IMR-90 (cell line): ENCODE data around the gene C1QTNF1. TPM values are rescaled to one million over a fixed set of nuclear protein-coding genes. Genes with fewer than 3 reads are reported as not detected.

Experiments
- ATAC-seq: fragments of 200-7000 bp; cut with Tn5 transposase; 2 replicates; pipeline ENCODE4 v1.9.1; 2020; ENCODE audit warnings: low read depth, mild to moderate bottlenecking, moderate library complexity
- BruUV-seq: library from RNA; stranded (reverse); fragments of 400-500 nt; replicated peaks from 2 replicates; lab custom pipeline; 2021; lab: Mats Ljungman, UMichigan
- CTCF ChIA-PET: fragments of 300-600 bp; formaldehyde crosslinking; extraction: SDS; loops from one replicate; lab custom pipeline; 2021; ENCODE audit warnings: antibody characterized with exemption; lab: Yijun Ruan, JAX
- POLR2A ChIA-PET: fragments of 300-600 bp; sonication (Branson Sonifier 250); formaldehyde crosslinking; loops from one replicate; lab custom pipeline; 2022; ENCODE audit warnings: antibody characterized with exemption; ENCODE audit not compliant: unreplicated experiment; lab: Charles Lee
- DNase-seq: peaks from one replicate; pipeline ENCODE4 v3.0.0; 2013
- H2AFZ ChIP-seq: replicated peaks from 2 replicates; pipeline ENCODE3; 2013; ENCODE audit warnings: low read length, mild to moderate bottlenecking; ENCODE audit not compliant: poor library complexity
- H2AK5ac ChIP-seq: 2 replicates; pipeline ENCODE4 v1.6.1; 2013; ENCODE audit warnings: low read depth, low read length, inconsistent platforms
- H2AK9ac ChIP-seq: replicated peaks from 2 replicates; pipeline ENCODE3; 2013; ENCODE audit warnings: mild to moderate bottlenecking, low read depth, low read length, moderate library complexity; ENCODE audit not compliant: poor library complexity
- H2BK120ac ChIP-seq: 2 replicates; pipeline ENCODE4 v1.6.1; 2013; ENCODE audit warnings: low read depth, low read length, inconsistent platforms
- H2BK15ac ChIP-seq: 3 replicates; pipeline ENCODE4 v1.6.1; 2013; ENCODE audit warnings: low read depth, low read length, inconsistent platforms
- H2BK20ac ChIP-seq: 2 replicates; pipeline ENCODE4 v1.6.1; 2013; ENCODE audit warnings: low read depth, mild to moderate bottlenecking, inconsistent platforms, low read length, moderate library complexity
- H2BK5ac ChIP-seq: 2 replicates; pipeline ENCODE4 v1.6.1; 2013; ENCODE audit warnings: mild to moderate bottlenecking, low read depth, low read length, inconsistent platforms; ENCODE audit not compliant: poor library complexity, severe bottlenecking
- H3K14ac ChIP-seq: replicated peaks from 2 replicates; pipeline ENCODE4 v1.6.1; 2013; ENCODE audit warnings: low read depth, low read length, inconsistent platforms
- H3K18ac ChIP-seq: 2 replicates; pipeline ENCODE4 v1.6.1; 2013; ENCODE audit warnings: low read depth, low read length, control low read depth
- H3K23ac ChIP-seq: 2 replicates; pipeline ENCODE4 v1.6.1; 2013; ENCODE audit warnings: low read depth, low read length, inconsistent platforms
- H3K27ac ChIP-seq: 2 replicates; pipeline ENCODE4 v1.5.1; 2013; ENCODE audit warnings: mild to moderate bottlenecking, control low read depth, low read length; ENCODE audit not compliant: insufficient read depth
- H3K27me3 ChIP-seq: 2 replicates; pipeline ENCODE4 v1.6.1; 2013; ENCODE audit warnings: low read length; ENCODE audit not compliant: control insufficient read depth, insufficient read depth
- H3K36me3 ChIP-seq: 2 replicates; pipeline ENCODE4 v1.6.1; 2013; ENCODE audit warnings: low read length, mixed read lengths; ENCODE audit not compliant: control insufficient read depth, insufficient read depth
- H3K4ac ChIP-seq: 2 replicates; pipeline ENCODE4 v1.6.1; 2013; ENCODE audit warnings: low read depth, low read length, inconsistent platforms
- H3K4me1 ChIP-seq: 2 replicates; pipeline ENCODE4 v1.6.1; 2013; ENCODE audit warnings: low read length, mixed read lengths; ENCODE audit not compliant: control insufficient read depth, insufficient read depth
- H3K4me2 ChIP-seq: 2 replicates; pipeline ENCODE4 v1.6.1; 2013; ENCODE audit warnings: low read depth, mild to moderate bottlenecking, control low read depth, low read length, moderate library complexity
- H3K4me3 ChIP-seq: 2 replicates; pipeline ENCODE4 v1.5.1; 2013; ENCODE audit warnings: low read depth, mild to moderate bottlenecking, control low read depth, low read length, moderate library complexity; ENCODE audit not compliant: insufficient read depth
- H3K56ac ChIP-seq: 2 replicates; pipeline ENCODE4 v1.6.1; 2013; ENCODE audit warnings: low read length, inconsistent platforms; ENCODE audit not compliant: insufficient read depth; ENCODE audit errors: extremely low read depth
- H3K79me1 ChIP-seq, 2 experiments: 2 replicates each; pipeline ENCODE4 v1.6.1; 2013; ENCODE audit warnings: low read length in 2 of 2, inconsistent platforms in 1 of 2, low read depth in 1 of 2
- H3K9ac ChIP-seq: 2 replicates; pipeline ENCODE4 v1.6.1; 2013; ENCODE audit warnings: low read depth, low read length, control low read depth
- H3K9me1 ChIP-seq: 2 replicates; pipeline ENCODE4 v1.6.1; 2013; ENCODE audit warnings: low read length, inconsistent platforms; ENCODE audit not compliant: insufficient read depth
- H3K9me3 ChIP-seq: 2 replicates; pipeline ENCODE4 v1.6.1; 2013; ENCODE audit warnings: low read length; ENCODE audit not compliant: control insufficient read depth, insufficient read depth
- H4K20me1 ChIP-seq: 2 replicates; pipeline ENCODE4 v1.6.1; 2013; ENCODE audit warnings: low read length, inconsistent platforms; ENCODE audit not compliant: insufficient read depth
- H4K5ac ChIP-seq: 2 replicates; pipeline ENCODE4 v1.6.1; 2013; ENCODE audit warnings: mild to moderate bottlenecking, low read depth, low read length, control low read depth
- H4K8ac ChIP-seq, 2 experiments: 2 replicates each; pipeline ENCODE4 v1.6.1; 2013; ENCODE audit warnings: low read depth in 2 of 2, low read length in 2 of 2, control low read depth in 1 of 2, inconsistent platforms in 1 of 2
- H4K91ac ChIP-seq: 2 replicates; pipeline ENCODE4 v1.6.1; 2013; ENCODE audit warnings: low read depth, low read length, inconsistent platforms; ENCODE audit not compliant: insufficient read depth
- BHLHE40 ChIP-seq: fragments of 150-350 bp; IDR thresholded peaks from 2 replicates; pipeline ENCODE4 v1.6.1; 2016; ENCODE audit warnings: mild to moderate bottlenecking, low read depth, low read length
- CEBPB ChIP-seq: IDR thresholded peaks from 2 replicates; pipeline ENCODE4 v1.6.1; 2012; ENCODE audit warnings: low read depth, low read length, improper control_type of control experiment
- CHD1 ChIP-seq: IDR thresholded peaks from 2 replicates; pipeline ENCODE4 v1.6.1; 2012; ENCODE audit warnings: low read depth, low read length, improper control_type of control experiment
- FOS ChIP-seq: fragments of 150-350 bp; IDR thresholded peaks from 2 replicates; pipeline ENCODE4 v1.6.1; 2016; ENCODE audit warnings: low read depth, low read length
- MAFK ChIP-seq: IDR thresholded peaks from 2 replicates; pipeline ENCODE4 v1.6.1; 2012; ENCODE audit warnings: low read depth, low read length, improper control_type of control experiment
- MAZ ChIP-seq: IDR thresholded peaks from 2 replicates; pipeline ENCODE4 v1.6.1; 2012; ENCODE audit warnings: low read depth, mild to moderate bottlenecking, low read length, improper control_type of control experiment, moderate library complexity, borderline replicate concordance
- MXI1 ChIP-seq: IDR thresholded peaks from 2 replicates; pipeline ENCODE4 v1.6.1; 2012; ENCODE audit warnings: low read depth, mild to moderate bottlenecking, low read length, moderate library complexity, borderline replicate concordance
- NFE2L2 ChIP-seq: fragments of 150-350 bp; IDR thresholded peaks from 2 replicates; pipeline ENCODE4 v1.6.1; 2016; ENCODE audit warnings: low read depth, mild to moderate bottlenecking, low read length
- POLR2A ChIP-seq: IDR thresholded peaks from 2 replicates; pipeline ENCODE4 v1.6.1; 2012; ENCODE audit warnings: mild to moderate bottlenecking, low read depth, low read length
- RAD21 ChIP-seq: IDR thresholded peaks from 2 replicates; pipeline ENCODE4 v1.6.1; 2012; ENCODE audit warnings: low read length, improper control_type of control experiment
- RCOR1 ChIP-seq: IDR thresholded peaks from 2 replicates; pipeline ENCODE4 v1.6.1; 2012; ENCODE audit warnings: mild to moderate bottlenecking, low read length, improper control_type of control experiment; ENCODE audit not compliant: insufficient replicate concordance
- RFX5 ChIP-seq: IDR thresholded peaks from 2 replicates; pipeline ENCODE4 v1.8.0; 2012; ENCODE audit warnings: low read depth, mild to moderate bottlenecking, low read length, moderate library complexity
- SMC3 ChIP-seq: fragments of 150-350 bp; IDR thresholded peaks from 2 replicates; pipeline ENCODE4 v1.6.1; 2016; ENCODE audit warnings: low read depth, mild to moderate bottlenecking, antibody characterized with exemption, low read length, moderate library complexity
- WGBS, 2 experiments: methylation state at CpG; one replicate each; pipeline versions ENCODE4 v1.1.5 to v1.1.7; 2013; ENCODE audit warnings: missing lambda C conversion rate in 2 of 2; ENCODE audit not compliant: insufficient read length in 1 of 2; ENCODE audit errors: extremely low coverage in 2 of 2; 5-methylcytosine and 5-hydroxymethylcytosine counted together
- dilution Hi-C: fragments of 300-500 bp; cut with HindIII; formaldehyde crosslinking; loops from one replicate; pipeline ENCODE4 v1.14.3; 2018; ENCODE audit warnings: low sequenced_read_pairs; ENCODE audit not compliant: unreplicated experiment
- in situ Hi-C: fragments of 300-500 bp; cut with MboI; formaldehyde crosslinking; loops from 3 replicates; pipeline ENCODE4 v1.14.3; 2019; ENCODE audit warnings: low sequenced_read_pairs, inconsistent platforms, mixed read lengths
- intact Hi-C: fragments of 100-400 bp; cut with micrococcal nuclease; formaldehyde crosslinking; loops from 2 replicates; pipeline ENCODE4 v1.10.0; 2022
- polyA plus RNA-seq, 3 experiments: library from polyadenylated mRNA; depleted of rRNA; stranded (reverse); fragments of >200 nt; gene quantifications; 2 replicates each; pipeline ENCODE4 v1.2.3, GENCODE V29; 2012; ENCODE audit warnings: low replicate concordance in 1 of 3
- total RNA-seq: library from RNA; depleted of rRNA; stranded (reverse); fragments of >200 nt; gene quantifications from 2 replicates; pipeline ENCODE4 v1.2.3, GENCODE V29; 2012
- TF ChIP-seq, protein P1 (sequence below): fragments of 150-350 bp; IDR thresholded peaks from 2 replicates; pipeline ENCODE4 v1.6.1; 2016; ENCODE audit warnings: low read depth, mild to moderate bottlenecking, low read length, moderate library complexity, borderline replicate concordance
- TF ChIP-seq, protein P2 (sequence below): conservative IDR thresholded peaks from 2 replicates; pipeline ENCODE4 v1.5.1; 2012; ENCODE audit warnings: mild to moderate bottlenecking, low read depth, low read length, improper control_type of control experiment

C1QTNF1 gene
- total and polyA plus RNA-seq, 2 of the 4 experiments (the other 2 are of a cell fraction): 3.4 to 8.4 TPM

- 100% methylated on average over 1 of the region's 2 CpGs; no CpG with 5 or more reads in 1 of the 2 experiments for WGBS, 2 experiments
- Histone ChIP-seq H3K4ac (no peak overlapping the region), H3K18ac (0 out of 2 replicates have a peak overlapping the region, but pooled peaks have one; percentile 13), H3K27me3 (peaks cover 2% of the 10 kb centered on the region; the same call in 1 of the 2 replicates), H3K4me2 (no peak overlapping the region), H4K20me1 (no peaks in the 10 kb centered on the region), H3K27ac (no peak overlapping the region), H2BK15ac (no peak overlapping the region), H4K91ac (no peak overlapping the region; the same call in 1 of the 2 replicates), H2AFZ (no peak overlapping the region), H3K9me1 (peaks cover 6% of the 10 kb centered on the region; the same call in 1 of the 2 replicates), H2BK120ac (no peak overlapping the region), H3K4me3 (no peak overlapping the region), H2AK9ac (no peak overlapping the region), H4K8ac (no peak overlapping the region; a peak in 1 of 4 replicates), H3K14ac (no peak overlapping the region), H2BK5ac (no peak overlapping the region), H3K36me3 (no peaks in the 10 kb centered on the region), H3K79me1 (peaks cover 0 to 12% of the 10 kb centered on the region in 2 experiments; a peak in 1 of 4 replicates), H2BK20ac (no peak overlapping the region), H2AK5ac (no peak overlapping the region), H4K5ac (no peak overlapping the region), H3K56ac (no peak overlapping the region), H3K9ac (no peak overlapping the region), H3K4me1 (peaks cover 18% of the 10 kb centered on the region), H3K9me3 (no peaks in the 10 kb centered on the region), H3K23ac (no peak overlapping the region)
- CTCF ChIA-PET: interaction anchor here (0.6 to 3.6 kb wide), 5 partner anchors 21 to 439 kb away, joined by 3 to 19 read pairs (median 3); no protein-coding TSS in a partner anchor
- intact Hi-C loops (no loop called here), dilution Hi-C loops (no loop called here), in situ Hi-C loops (loop anchor here (5.0 kb wide), 1 partner anchor 62 kb away; no protein-coding TSS in a partner anchor)
- ATAC-seq (no peak), DNase-seq (no peak)
- POLR2A ChIA-PET: no interaction called here
- BruUV-seq: no TSS peak
- no peak for TF ChIP-seq CHD1
- TF ChIP-seq MXI1: no peak
- TF ChIP-seq, protein P1, sequence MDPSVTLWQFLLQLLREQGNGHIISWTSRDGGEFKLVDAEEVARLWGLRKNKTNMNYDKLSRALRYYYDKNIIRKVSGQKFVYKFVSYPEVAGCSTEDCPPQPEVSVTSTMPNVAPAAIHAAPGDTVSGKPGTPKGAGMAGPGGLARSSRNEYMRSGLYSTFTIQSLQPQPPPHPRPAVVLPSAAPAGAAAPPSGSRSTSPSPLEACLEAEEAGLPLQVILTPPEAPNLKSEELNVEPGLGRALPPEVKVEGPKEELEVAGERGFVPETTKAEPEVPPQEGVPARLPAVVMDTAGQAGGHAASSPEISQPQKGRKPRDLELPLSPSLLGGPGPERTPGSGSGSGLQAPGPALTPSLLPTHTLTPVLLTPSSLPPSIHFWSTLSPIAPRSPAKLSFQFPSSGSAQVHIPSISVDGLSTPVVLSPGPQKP: no peak
- no peak for TF ChIP-seq SMC3
- no peak for TF ChIP-seq FOS
- TF ChIP-seq RFX5: no peak
- TF ChIP-seq MAZ: no peak
- no peak for TF ChIP-seq NFE2L2
- no peak for TF ChIP-seq CEBPB
- TF ChIP-seq POLR2A: no peak
- TF ChIP-seq, protein P2, sequence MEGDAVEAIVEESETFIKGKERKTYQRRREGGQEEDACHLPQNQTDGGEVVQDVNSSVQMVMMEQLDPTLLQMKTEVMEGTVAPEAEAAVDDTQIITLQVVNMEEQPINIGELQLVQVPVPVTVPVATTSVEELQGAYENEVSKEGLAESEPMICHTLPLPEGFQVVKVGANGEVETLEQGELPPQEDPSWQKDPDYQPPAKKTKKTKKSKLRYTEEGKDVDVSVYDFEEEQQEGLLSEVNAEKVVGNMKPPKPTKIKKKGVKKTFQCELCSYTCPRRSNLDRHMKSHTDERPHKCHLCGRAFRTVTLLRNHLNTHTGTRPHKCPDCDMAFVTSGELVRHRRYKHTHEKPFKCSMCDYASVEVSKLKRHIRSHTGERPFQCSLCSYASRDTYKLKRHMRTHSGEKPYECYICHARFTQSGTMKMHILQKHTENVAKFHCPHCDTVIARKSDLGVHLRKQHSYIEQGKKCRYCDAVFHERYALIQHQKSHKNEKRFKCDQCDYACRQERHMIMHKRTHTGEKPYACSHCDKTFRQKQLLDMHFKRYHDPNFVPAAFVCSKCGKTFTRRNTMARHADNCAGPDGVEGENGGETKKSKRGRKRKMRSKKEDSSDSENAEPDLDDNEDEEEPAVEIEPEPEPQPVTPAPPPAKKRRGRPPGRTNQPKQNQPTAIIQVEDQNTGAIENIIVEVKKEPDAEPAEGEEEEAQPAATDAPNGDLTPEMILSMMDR: no peak
- no peak for TF ChIP-seq RAD21
- TF ChIP-seq RCOR1: no peak
- no peak for TF ChIP-seq BHLHE40
- TF ChIP-seq MAFK: no peak
Observed at GRCh38 chr17:79020631-79021301, 3.2 kb upstream of the C1QTNF1 start.
